Measurements from ENCODE around the gene SMTNL2. TPM values are rescaled to one million over a fixed set of nuclear protein-coding genes. Genes with fewer than 3 reads are reported as not detected.
"Not testable (repeated sequence)": the region's sequence is repeated elsewhere in the genome, so short reads cannot be mapped to it uniquely, and the experiment has no call there.

SMTNL2 gene
- total RNA-seq, 1 donor from 2014 or later: 0.32 TPM

- no peak overlapping the region for H3K4me3 Mint-ChIP-seq (ENCODE audit: unreplicated experiment)
These were observed 38.9 kb downstream of the SMTNL2 start for GRCh38 chr17:4623249-4623648.

DNA sequence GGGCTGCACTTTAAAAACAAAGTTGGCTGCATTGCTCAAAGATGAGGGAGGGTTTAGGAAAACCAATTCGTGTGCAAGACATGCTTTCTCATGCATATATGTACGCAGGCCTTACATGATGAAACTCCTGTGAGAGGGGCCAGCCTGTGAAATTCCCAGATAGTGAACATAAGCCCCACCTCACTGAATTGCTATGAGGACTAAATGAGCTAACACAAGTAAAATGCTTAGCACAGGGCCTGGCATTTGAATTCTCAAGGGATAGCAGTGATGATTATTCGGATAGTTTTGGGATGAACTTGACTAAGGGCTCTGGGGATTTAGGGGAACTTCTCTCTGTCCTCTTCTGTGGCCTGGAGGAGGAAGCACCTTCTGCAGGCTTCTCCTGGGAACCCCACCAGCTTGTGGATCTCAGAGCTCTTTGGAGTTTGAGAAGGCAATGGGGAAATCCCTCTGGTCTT is 40.2 kb downstream of the SMTNL2 start:
- not testable (repeated sequence) for H3K27me3 Mint-ChIP-seq (ENCODE audit: low read depth); DNase-seq (ENCODE audit: low spot score); H3K27ac Mint-ChIP-seq (ENCODE audit: unreplicated experiment); H3K36me3 Mint-ChIP-seq (ENCODE audit: low read depth); H3K9me3 Mint-ChIP-seq (ENCODE audit: low read depth); H3K4me3 Mint-ChIP-seq (ENCODE audit: unreplicated experiment)
- peaks cover 23% of the 10 kb centered on the region for H3K4me1 Mint-ChIP-seq (ENCODE audit: low read depth)
- TF ChIP-seq, protein P1, sequence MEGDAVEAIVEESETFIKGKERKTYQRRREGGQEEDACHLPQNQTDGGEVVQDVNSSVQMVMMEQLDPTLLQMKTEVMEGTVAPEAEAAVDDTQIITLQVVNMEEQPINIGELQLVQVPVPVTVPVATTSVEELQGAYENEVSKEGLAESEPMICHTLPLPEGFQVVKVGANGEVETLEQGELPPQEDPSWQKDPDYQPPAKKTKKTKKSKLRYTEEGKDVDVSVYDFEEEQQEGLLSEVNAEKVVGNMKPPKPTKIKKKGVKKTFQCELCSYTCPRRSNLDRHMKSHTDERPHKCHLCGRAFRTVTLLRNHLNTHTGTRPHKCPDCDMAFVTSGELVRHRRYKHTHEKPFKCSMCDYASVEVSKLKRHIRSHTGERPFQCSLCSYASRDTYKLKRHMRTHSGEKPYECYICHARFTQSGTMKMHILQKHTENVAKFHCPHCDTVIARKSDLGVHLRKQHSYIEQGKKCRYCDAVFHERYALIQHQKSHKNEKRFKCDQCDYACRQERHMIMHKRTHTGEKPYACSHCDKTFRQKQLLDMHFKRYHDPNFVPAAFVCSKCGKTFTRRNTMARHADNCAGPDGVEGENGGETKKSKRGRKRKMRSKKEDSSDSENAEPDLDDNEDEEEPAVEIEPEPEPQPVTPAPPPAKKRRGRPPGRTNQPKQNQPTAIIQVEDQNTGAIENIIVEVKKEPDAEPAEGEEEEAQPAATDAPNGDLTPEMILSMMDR (IDR thresholded peaks at IDR 0.05): peak; percentile 7

More at GRCh38 chr17:4623249-4623648, 38.9 kb downstream of the SMTNL2 start:
- H3K36me3 Mint-ChIP-seq (ENCODE audit: low read depth): peaks cover 2% of the 10 kb centered on the region
- H3K27ac Mint-ChIP-seq (ENCODE audit: unreplicated experiment): peak overlapping the region; percentile 76
- no peak for DNase-seq (ENCODE audit: low spot score)
- no peaks in the 10 kb centered on the region for H3K9me3 Mint-ChIP-seq (ENCODE audit: low read depth)
- H3K27me3 Mint-ChIP-seq (ENCODE audit: low read depth): peaks cover 2% of the 10 kb centered on the region
- TF ChIP-seq, protein P1 (IDR thresholded peaks at IDR 0.05): no peak
- H3K4me1 Mint-ChIP-seq (ENCODE audit: low read depth): peaks cover 23% of the 10 kb centered on the region

DNA sequence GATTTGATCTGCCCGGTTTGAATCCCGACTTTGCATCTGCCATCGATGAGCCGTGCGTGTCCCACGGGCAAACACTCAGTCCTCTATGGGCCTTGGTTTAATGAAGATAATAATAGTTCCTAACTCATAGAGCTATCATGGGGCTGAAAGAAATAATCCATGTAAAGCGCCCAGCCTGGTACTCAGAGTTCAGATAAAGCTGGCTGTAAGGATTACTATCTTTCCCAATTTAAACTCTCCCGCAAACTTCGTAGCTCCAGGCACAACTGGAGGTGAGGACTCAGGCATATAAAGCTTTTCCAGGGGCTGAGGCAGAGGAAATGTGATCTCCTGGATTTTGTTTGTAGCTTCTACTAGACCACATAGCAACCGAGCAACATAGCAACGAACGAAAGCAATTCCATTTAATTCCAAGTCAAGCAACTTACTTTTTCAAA is 40.9 kb downstream of the SMTNL2 start:
- TF ChIP-seq, protein P1 (IDR thresholded peaks at IDR 0.05): no peak
- H3K4me1 Mint-ChIP-seq (ENCODE audit: low read depth): peaks cover 23% of the 10 kb centered on the region
- no peaks in the 10 kb centered on the region for H3K9me3 Mint-ChIP-seq (ENCODE audit: low read depth)
- H3K4me3 Mint-ChIP-seq (ENCODE audit: unreplicated experiment): no peak overlapping the region
- peaks cover 2% of the 10 kb centered on the region for H3K36me3 Mint-ChIP-seq (ENCODE audit: low read depth)
- no peak for DNase-seq (ENCODE audit: low spot score)
- H3K27me3 Mint-ChIP-seq (ENCODE audit: low read depth): peaks cover 2% of the 10 kb centered on the region
- peak overlapping the region; percentile 27 for H3K27ac Mint-ChIP-seq (ENCODE audit: unreplicated experiment)

DNA sequence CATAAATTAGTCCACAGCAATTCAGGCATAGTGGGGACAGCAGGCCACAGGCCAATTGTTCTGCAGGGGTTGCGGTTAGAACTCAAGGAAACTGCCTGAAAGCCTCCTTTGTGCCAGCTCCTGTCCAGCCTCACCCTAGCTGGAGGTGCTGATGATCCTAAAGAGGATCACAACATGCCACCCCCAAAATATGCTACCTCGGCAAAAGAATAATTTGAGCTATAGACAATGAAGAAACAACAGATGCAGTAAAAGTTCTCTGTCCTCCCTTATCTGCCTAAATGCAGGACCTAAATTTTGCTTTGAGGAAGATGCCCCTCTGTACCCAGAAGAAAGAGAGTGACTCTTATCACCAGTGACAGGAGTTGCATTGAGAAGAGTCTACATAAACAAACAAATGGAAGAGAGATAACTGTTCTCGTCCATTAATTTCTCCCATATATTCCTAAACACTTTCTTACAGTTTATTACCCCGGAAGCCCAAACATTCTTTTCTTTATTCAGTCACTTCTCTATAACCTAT is 42.5 kb downstream of the SMTNL2 start:
- Mint-ChIP-seq H3K4me3 (ENCODE audit: unreplicated experiment) (no peak overlapping the region), H3K36me3 (ENCODE audit: low read depth) (peaks cover 2% of the 10 kb centered on the region), H3K4me1 (ENCODE audit: low read depth) (peaks cover 23% of the 10 kb centered on the region), H3K27me3 (ENCODE audit: low read depth) (peaks cover 2% of the 10 kb centered on the region), H3K9me3 (ENCODE audit: low read depth) (no peaks in the 10 kb centered on the region), H3K27ac (ENCODE audit: unreplicated experiment) (no peak overlapping the region)
- TF ChIP-seq, protein P1 (IDR thresholded peaks at IDR 0.05): no peak
- DNase-seq (ENCODE audit: low spot score): no peak

DNA sequence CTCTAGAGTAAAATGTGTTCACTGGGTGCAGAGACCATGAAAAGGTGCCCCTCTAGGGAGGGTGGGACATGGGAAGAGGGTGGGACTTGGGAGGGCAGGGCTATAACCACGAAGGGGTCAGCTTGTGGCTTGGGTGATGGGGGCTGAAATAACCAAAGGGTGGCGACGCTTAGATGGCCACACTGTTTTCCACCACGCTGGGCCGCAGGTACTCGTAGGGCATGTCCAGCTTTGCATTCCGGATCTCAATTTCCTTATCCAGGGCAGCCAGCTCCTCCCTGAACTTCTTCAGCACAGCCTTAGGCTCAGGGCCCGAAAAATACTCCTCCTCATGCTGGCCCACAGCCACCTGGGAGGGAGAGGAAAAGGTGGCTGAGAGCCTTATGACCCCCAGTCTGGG is 47.1 kb downstream of the SMTNL2 start:
- H3K4me1 Mint-ChIP-seq (ENCODE audit: low read depth): no peaks in the 10 kb centered on the region
- no peak for DNase-seq (ENCODE audit: low spot score)
- no peak overlapping the region for H3K27ac Mint-ChIP-seq (ENCODE audit: unreplicated experiment)
- peaks cover 2% of the 10 kb centered on the region for H3K36me3 Mint-ChIP-seq (ENCODE audit: low read depth)
- H3K4me3 Mint-ChIP-seq (ENCODE audit: unreplicated experiment): no peak overlapping the region
- peaks cover 28% of the 10 kb centered on the region for H3K27me3 Mint-ChIP-seq (ENCODE audit: low read depth)
- no peaks in the 10 kb centered on the region for H3K9me3 Mint-ChIP-seq (ENCODE audit: low read depth)
- TF ChIP-seq, protein P1 (IDR thresholded peaks at IDR 0.05): no peak

All from chondrocyte (in vitro differentiated cells).